LNCAP (cell line): ENCODE data around the gene SCUBE3.

Experiments used
- TF ChIP-seq, protein P1 (sequence below): fragments of 450-650 bp; IDR thresholded peaks from 2 replicates; pipeline ENCODE4 v1.5.1; 2017; ENCODE audit warnings: mild to moderate bottlenecking

Gene SCUBE3

DNA sequence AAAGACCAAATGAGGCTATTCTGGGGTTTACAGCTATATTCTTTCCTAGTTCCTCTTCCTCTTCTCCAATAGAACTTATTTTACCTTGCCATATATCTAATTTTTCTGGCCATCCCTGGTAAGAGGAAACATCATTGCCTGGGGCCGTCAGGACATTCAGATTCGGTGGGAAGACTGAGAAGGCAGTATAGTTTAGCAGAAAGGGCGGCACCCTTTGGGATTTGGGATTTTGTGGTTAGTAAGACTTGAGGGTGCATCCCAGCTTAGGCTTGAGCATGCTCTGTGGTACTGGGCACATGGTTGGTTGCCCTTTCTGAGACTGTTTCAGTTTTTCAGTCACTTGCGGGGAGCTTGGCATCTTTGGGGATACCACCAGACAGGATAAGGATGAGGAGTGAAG, 21.1 kb downstream of the SCUBE3 start:
- TF ChIP-seq, protein P1, sequence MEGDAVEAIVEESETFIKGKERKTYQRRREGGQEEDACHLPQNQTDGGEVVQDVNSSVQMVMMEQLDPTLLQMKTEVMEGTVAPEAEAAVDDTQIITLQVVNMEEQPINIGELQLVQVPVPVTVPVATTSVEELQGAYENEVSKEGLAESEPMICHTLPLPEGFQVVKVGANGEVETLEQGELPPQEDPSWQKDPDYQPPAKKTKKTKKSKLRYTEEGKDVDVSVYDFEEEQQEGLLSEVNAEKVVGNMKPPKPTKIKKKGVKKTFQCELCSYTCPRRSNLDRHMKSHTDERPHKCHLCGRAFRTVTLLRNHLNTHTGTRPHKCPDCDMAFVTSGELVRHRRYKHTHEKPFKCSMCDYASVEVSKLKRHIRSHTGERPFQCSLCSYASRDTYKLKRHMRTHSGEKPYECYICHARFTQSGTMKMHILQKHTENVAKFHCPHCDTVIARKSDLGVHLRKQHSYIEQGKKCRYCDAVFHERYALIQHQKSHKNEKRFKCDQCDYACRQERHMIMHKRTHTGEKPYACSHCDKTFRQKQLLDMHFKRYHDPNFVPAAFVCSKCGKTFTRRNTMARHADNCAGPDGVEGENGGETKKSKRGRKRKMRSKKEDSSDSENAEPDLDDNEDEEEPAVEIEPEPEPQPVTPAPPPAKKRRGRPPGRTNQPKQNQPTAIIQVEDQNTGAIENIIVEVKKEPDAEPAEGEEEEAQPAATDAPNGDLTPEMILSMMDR: no peak

DNA sequence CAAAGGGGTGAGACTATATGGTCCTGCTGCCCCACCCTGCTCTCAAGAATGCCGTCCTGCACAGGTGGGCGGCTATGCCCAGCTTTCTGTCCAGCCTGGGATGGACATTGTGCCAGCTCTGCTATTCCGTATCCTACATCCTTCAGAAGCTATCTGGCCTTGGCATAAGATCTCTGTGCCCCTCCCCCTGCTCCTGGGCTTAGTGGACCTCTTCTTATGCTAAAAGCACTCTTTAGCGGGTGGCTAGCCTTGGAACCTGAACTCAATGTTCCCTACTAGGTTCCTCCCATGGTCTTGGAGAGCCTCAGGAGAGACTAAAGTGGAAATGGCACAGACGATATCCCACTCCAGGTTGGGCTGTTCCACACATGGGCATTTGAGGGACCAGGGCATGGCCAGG, 22.5 kb downstream of the SCUBE3 start:
- TF ChIP-seq, protein P1: no peak

GRCh38 chr6:35237476-35237875, 23.7 kb downstream of the SCUBE3 start:
- TF ChIP-seq, protein P1: no peak

DNA sequence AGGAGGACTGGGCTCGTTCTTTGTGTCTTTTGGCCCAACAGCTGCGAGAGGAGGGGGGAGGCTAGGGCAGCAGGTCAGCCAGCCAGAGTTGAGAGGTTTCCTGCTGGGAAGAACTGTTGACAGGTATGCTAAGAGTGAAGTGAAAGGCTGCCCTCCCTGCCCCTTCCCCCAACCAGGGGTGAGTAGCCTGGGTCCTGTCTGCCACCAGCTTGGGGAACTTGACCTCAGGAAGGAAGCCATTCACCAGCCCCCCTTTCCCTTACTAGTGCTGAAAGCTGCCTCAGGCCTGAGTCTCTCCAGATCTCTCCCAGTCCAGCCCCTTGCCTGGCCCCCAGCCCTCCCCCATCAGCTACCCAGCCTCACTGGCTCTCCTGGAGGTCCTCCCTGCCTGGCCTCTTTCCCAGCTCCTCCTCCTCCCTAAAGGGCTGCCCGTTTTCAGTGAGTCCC, 25.1 kb downstream of the SCUBE3 start:
- TF ChIP-seq, protein P1: no peak

DNA sequence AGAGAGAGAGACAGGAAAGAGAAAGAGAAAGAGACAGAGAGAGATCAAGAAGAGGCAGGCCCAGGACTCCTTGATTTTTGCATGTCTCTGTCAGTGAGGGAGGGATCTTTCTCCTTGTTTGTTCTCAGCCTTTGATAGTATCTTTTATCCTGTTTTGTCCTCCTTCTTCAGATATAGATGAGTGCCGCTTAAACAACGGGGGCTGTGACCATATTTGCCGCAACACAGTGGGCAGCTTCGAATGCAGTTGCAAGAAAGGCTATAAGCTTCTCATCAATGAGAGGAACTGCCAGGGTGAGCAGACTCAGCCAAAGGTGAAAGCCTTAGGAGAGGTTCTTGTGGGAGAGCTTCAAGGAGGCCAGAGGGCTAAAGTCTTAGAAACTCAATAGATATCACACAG, 25.8 kb downstream of the SCUBE3 start:
- TF ChIP-seq, protein P1: no peak

DNA sequence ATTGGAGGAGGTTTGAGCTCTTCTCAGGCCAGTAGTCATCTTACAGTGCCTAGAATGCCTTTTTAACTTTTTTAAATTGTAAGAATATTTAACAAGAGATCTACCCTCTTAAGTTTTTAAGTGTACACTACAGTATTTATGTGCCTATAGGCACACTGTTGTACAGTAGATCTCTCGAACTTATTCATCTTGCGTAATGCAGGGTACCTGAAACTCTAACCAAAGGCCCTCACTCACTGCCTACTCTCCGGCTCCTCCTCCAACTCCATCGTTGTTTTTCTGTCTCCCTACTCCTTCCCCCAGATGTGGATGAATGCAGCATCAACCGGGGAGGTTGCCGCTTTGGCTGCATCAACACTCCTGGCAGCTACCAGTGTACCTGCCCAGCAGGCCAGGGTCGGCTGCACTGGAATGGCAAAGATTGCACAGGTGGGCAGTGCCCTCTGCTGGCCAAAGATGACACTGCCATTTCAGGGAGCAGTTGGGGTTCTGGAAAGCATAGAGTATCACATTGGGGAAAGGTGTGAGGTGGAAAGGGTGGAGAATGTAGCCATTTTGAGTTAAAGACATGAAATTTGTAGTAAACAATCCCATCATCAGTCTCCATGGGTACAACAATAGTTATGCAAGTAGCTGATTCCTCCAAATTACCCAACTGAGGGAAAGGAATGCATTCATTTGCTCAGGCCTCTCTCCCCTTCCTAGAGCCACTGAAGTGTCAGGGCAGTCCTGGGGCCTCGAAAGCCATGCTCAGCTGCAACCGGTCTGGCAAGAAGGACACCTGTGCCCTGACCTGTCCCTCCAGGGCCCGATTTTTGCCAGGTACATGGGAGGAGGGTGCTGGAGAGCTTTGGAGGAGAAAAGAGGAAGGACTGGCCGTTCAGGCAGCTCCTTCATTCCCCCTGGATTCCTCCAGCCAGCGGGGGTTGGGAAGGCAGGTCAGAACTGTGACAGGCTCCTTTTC, 27.4 kb downstream of the SCUBE3 start:
- TF ChIP-seq, protein P1: peak; percentile 94

DNA sequence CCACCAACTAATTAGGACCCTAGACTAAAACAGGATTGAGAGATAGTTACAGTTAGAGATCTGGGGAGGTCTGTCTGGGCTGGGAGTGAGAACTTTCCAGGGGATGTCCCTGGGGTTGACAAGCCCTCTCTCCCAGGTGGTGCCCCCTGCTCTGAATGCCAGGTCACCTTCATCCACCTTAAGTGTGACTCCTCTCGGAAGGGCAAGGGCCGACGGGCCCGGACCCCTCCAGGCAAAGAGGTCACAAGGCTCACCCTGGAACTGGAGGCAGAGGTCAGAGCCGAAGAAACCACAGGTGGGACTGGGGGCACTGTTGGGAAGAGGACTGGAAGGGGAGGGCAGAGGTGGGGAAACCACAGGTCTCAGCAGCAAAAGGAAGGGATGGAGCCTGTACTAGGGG, 28.7 kb downstream of the SCUBE3 start:
- TF ChIP-seq, protein P1: no peak
